ENCODE data around the gene CYSTM1.

The CYSTM1 gene

GRCh38 chr5:140245926-140246325 is 70.9 kb downstream of the CYSTM1 start:
- TF ChIP-seq CTCF (IDR thresholded peaks at IDR 0.05; ENCODE audit: borderline replicate concordance, insufficient read depth, low read depth, low read length), result no peak
- H3K4me3 ChIP-seq (ENCODE audit: low read depth, low read length), result no peak overlapping the region

DNA sequence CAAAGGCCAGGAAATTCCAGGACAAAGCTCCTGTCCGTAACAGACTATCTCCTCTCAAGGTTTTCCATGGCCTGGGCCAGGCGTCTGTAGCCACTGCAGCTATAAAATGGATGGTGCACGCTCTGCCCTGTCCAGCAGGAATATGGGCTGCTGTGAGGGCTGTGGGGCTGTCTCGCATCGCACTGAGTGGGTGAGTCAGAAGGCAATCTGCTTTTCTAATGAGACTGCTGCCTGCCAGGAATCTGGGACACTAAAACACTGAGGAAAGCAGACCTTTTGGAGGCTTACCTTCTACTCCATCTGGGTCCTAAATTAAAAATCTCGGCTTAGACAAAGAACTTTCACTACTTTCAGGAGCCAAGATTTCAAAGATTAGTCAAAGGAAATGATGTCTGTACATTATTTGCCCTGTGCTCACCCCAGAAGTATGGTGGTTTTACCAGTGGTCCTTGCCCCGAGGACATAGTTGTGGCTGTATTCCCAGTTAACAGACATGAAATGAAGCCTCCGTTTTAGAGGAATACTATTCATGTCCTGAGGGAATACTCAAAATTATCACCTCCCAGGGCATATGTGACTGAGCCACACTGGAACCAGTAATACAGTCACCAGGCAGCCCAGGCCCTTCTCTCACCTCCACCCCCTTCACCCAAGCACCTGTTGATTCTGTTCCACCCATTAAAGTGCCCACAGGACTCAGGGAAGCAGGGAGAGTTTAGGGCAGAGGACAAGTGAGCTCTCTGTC is 71.6 kb downstream of the CYSTM1 start:
- TF ChIP-seq CTCF (IDR thresholded peaks at IDR 0.05; ENCODE audit: borderline replicate concordance, insufficient read depth, low read depth, low read length), result no peak

GRCh38 chr5:140248414-140248813 is 73.4 kb downstream of the CYSTM1 start:
- H3K4me3 ChIP-seq (ENCODE audit: low read depth, low read length), result no peak overlapping the region
- TF ChIP-seq CTCF (IDR thresholded peaks at IDR 0.05; ENCODE audit: borderline replicate concordance, insufficient read depth, low read depth, low read length), result no peak

More for the DNA sequence above, 71.6 kb downstream of the CYSTM1 start:
- no peak overlapping the region for H3K4me3 ChIP-seq (ENCODE audit: low read depth, low read length)

DNA sequence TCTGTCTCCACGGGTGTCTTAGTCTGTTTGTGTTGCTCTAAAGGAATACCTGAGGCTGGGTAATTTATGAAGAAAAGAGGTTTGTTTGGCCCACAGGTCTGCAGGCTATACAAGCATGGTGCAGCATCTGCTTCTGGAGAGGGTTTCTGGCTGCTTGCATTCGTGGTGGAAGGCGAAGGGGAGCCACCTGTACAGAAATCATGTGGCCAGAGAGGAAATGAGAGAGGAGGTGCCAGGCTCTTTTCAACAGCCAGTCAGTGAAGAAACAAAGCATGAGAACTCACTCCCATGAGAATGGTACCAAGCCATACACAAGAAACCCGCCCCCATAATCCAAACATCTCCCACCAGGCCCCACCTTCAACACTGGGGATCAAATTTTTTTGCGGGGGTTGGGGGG is 74.5 kb downstream of the CYSTM1 start:
- H3K4me3 ChIP-seq (ENCODE audit: low read depth, low read length), result no peak overlapping the region
- TF ChIP-seq CTCF (IDR thresholded peaks at IDR 0.05; ENCODE audit: borderline replicate concordance, insufficient read depth, low read depth, low read length), result no peak

GRCh38 chr5:140250386-140250785 is 75.4 kb downstream of the CYSTM1 start:
- no peak for TF ChIP-seq CTCF (IDR thresholded peaks at IDR 0.05; ENCODE audit: borderline replicate concordance, insufficient read depth, low read depth, low read length)

GRCh38 chr5:140251527-140251973 is 76.6 kb downstream of the CYSTM1 start:
- no peak overlapping the region for H3K4me3 ChIP-seq (ENCODE audit: low read depth, low read length)
- TF ChIP-seq CTCF (IDR thresholded peaks at IDR 0.05; ENCODE audit: borderline replicate concordance, insufficient read depth, low read depth, low read length), result no peak

More at GRCh38 chr5:140250386-140250785, 75.4 kb downstream of the CYSTM1 start:
- H3K4me3 ChIP-seq (ENCODE audit: low read depth, low read length), result no peak overlapping the region

DNA sequence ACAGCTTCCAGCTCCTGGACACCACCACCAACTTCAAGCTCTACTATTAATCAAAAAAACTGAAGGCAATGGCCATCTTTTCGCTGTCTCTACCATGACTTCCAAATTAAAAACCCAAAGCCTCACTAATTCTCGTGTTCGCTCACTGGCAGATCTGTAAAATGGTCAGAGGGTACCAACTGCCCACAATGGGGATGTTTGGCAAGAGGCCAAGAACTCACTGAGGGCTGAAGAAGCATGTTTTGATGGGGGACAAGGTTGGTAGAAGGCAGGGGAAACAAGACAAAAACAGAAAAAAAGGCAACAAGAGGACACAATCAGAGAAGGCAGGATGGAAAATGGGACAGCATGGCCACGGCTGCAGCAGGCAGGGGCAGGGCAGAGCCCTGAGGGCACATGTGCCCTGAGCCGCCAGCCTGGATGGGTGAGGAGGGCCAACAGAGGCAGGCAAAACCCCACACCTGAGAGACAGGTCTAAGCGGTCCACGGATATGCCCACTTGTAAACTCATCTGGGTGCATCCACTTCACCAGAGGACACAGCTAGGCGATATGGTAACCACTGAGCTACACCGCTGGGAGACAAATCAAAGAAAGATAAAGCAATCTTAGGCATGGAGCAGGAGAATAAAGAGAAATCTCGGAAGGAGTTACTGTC is 77.6 kb downstream of the CYSTM1 start:
- TF ChIP-seq CTCF (IDR thresholded peaks at IDR 0.05; ENCODE audit: borderline replicate concordance, insufficient read depth, low read depth, low read length), result no peak
- H3K4me3 ChIP-seq (ENCODE audit: low read depth, low read length), result no peak overlapping the region
